Colonic mucosa (tissue), 4 donors: ENCODE data around the gene RAB11FIP2. TPM values are rescaled to one million over a fixed set of nuclear protein-coding genes. Genes with fewer than 3 reads are reported as not detected.

Experiments used
- DNase-seq: peaks from one replicate; pipeline ENCODE4 v3.0.0-alpha.2; 2020
- H3K27ac ChIP-seq: fragments of 200-600 bp; one replicate; pipeline ENCODE4 v1.8.0; 2021
- H3K27me3 ChIP-seq: fragments of 200-600 bp; one replicate; pipeline ENCODE4 v1.8.0; 2021
- H3K36me3 ChIP-seq: fragments of 200-600 bp; one replicate; pipeline ENCODE4 v1.8.0; 2021
- H3K4me1 ChIP-seq: fragments of 200-600 bp; one replicate; pipeline ENCODE4 v1.8.0; 2021; ENCODE audit warnings: mild to moderate bottlenecking
- H3K4me3 ChIP-seq: fragments of 200-600 bp; one replicate; pipeline ENCODE4 v1.8.0; 2021
- H3K9ac ChIP-seq, 2 donors: one replicate each; pipeline ENCODE4 v1.7.0; 2013; ENCODE audit warnings: control low read depth in 2 of 2, low read depth in 2 of 2, low read length in 2 of 2
- H3K9me3 ChIP-seq: fragments of 200-600 bp; one replicate; pipeline ENCODE4 v1.8.0; 2021
- intact Hi-C: fragments of 100-400 bp; cut with DNase I; formaldehyde crosslinking; loops from one replicate; pipeline ENCODE4 v1.14.1; 2022
- total RNA-seq, 2 donors: library from RNA; stranded (reverse); fragmentation: NEBNext Ultra II Directional in 1 of 2; extraction: Animal tissue kit (Norgen Biotek cat#: 25700) in 1 of 2; gene quantifications; one replicate each; pipeline ENCODE4 v1.2.1, GENCODE V29; 2021
- TF ChIP-seq, protein P1 (sequence below): fragments of 200-600 bp; IDR thresholded peaks from one replicate; pipeline ENCODE4 v1.8.0; 2022; ENCODE audit warnings: antibody characterized with exemption, mild to moderate bottlenecking
- donor health status: healthy.
- donor health status: DM: no; HTN: no; CAD: no.
- donor health status: DM: no; HTN: no; CAD: no.

RAB11FIP2 gene, protein sequence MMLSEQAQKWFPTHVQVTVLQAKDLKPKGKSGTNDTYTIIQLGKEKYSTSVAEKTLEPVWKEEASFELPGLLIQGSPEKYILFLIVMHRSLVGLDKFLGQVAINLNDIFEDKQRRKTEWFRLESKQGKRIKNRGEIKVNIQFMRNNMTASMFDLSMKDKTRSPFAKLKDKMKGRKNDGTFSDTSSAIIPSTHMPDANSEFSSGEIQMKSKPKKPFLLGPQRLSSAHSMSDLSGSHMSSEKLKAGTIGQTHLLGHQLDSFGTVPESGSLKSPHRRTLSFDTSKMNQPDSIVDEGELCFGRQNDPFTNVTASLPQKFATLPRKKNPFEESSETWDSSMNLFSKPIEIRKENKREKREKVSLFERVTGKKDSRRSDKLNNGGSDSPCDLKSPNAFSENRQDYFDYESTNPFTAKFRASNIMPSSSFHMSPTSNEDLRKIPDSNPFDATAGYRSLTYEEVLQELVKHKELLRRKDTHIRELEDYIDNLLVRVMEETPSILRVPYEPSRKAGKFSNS
- 1 to 10 TPM; 4.7 to 7.5 TPM for total RNA-seq

DNA sequence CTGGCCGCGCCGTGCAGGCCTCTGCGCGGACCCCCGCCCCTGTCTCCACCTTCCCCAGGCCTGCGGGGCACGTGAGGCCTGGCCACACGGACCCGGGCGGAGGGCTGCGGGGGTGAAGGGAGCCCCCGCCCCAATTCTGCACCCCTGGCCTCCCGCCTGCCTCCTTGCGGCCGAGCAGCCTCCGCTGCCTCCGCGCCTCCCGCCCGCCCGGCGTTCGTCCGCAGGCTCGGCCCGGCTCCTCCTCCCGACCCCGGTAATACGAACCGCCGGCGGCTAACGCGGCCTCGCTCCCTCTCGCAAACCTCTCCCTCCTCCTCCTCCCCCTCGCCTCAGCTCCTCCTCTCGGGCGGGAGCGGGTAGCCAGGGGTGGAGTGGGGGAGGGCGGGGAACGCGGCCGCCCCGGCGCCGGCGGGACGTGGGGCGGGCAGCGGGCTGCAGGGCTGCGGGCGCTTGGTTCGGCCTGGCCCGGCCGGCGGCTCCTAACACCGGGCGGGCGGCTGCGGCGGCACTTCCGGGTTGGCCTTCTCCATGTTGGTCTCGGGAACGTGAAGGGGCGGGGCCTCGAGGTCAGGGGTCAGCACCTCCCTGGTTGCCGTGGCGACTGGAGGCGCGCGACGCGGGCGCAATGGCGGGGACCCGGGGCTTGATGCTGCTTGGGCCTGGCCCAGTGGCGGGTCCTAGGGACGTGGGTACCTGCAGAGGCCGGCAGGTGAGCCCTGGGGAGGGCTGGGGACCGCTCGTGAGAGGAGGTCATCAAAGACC, at the start of gene RAB11FIP2:
Gene RAB11FIP2, minus strand, starts transcription at position 547 of the 762 bp plus-strand sequence. CDS start 778 bp downstream, outside the sequence.
- peak within 1 kb of the TSS; percentile 79 for H3K27ac ChIP-seq
- intact Hi-C loops: no loop called here
- peak; percentile 97 for DNase-seq
- H3K9ac ChIP-seq: peak within 1 kb of the TSS; percentile 68 to 85
- no peaks in the 10 kb centered on the region for H3K36me3 ChIP-seq
- H3K4me1 ChIP-seq: peaks cover 4% of the 10 kb centered on the region
- H3K4me3 ChIP-seq: peak within 1 kb of the TSS; percentile 88
- TF ChIP-seq, protein P1, sequence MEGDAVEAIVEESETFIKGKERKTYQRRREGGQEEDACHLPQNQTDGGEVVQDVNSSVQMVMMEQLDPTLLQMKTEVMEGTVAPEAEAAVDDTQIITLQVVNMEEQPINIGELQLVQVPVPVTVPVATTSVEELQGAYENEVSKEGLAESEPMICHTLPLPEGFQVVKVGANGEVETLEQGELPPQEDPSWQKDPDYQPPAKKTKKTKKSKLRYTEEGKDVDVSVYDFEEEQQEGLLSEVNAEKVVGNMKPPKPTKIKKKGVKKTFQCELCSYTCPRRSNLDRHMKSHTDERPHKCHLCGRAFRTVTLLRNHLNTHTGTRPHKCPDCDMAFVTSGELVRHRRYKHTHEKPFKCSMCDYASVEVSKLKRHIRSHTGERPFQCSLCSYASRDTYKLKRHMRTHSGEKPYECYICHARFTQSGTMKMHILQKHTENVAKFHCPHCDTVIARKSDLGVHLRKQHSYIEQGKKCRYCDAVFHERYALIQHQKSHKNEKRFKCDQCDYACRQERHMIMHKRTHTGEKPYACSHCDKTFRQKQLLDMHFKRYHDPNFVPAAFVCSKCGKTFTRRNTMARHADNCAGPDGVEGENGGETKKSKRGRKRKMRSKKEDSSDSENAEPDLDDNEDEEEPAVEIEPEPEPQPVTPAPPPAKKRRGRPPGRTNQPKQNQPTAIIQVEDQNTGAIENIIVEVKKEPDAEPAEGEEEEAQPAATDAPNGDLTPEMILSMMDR: no peak
- no peaks in the 10 kb centered on the region for H3K27me3 ChIP-seq
- H3K9me3 ChIP-seq: no peaks in the 10 kb centered on the region

DNA sequence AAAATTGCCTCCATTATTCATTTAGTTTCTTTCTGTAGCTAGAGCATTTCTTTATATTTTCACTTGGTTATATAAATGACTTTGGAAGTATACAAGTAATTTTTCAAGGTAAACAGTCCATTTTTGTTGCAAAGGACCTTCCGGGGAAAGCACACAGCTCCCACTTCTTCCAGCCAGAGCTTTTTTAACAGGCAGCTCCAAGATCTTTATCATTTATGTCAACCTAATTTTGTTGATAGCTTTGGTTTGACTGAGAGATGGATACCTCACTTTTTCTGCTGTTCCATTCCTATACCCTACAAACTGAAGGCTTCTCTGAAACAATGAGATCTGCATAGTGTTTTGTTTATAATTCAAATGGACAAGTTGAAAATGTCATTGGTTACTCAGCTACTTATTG, 49.3 kb upstream of the RAB11FIP2 start:
- Histone ChIP-seq H3K27ac (no peak overlapping the region), H3K27me3 (no peaks in the 10 kb centered on the region), H3K36me3 (no peaks in the 10 kb centered on the region), H3K9me3 (no peaks in the 10 kb centered on the region), H3K9ac (no peak overlapping the region), H3K4me1 (no peaks in the 10 kb centered on the region), H3K4me3 (no peak overlapping the region)
- no peak for DNase-seq
- TF ChIP-seq, protein P1: no peak
- intact Hi-C loops: no loop called here

DNA sequence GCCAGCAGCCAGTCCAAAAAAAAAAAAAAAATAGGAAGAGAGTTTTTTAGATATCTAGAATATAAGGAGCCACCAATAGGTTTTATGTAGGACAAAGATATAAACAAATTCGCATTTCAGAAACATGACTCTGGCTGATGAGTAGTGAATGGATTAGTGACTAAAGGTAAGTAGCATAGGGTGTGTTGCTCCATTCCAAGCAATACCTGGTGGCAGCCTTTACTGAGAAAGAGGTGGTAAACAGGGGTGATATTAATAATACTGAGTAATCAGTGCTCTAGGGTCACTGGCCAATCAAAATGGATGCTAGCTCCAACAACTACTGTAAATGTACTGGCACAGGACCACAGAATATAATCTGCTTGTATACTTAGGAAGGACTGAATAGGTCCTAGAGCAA, 45.5 kb upstream of the RAB11FIP2 start:
- H3K4me1 ChIP-seq: no peaks in the 10 kb centered on the region
- no peaks in the 10 kb centered on the region for H3K9me3 ChIP-seq
- H3K4me3 ChIP-seq: no peak overlapping the region
- DNase-seq: no peak
- intact Hi-C loops: no loop called here
- H3K36me3 ChIP-seq: no peaks in the 10 kb centered on the region
- TF ChIP-seq, protein P1: no peak
- no peak overlapping the region for H3K27ac ChIP-seq
- no peak overlapping the region for H3K9ac ChIP-seq
- H3K27me3 ChIP-seq: no peaks in the 10 kb centered on the region

DNA sequence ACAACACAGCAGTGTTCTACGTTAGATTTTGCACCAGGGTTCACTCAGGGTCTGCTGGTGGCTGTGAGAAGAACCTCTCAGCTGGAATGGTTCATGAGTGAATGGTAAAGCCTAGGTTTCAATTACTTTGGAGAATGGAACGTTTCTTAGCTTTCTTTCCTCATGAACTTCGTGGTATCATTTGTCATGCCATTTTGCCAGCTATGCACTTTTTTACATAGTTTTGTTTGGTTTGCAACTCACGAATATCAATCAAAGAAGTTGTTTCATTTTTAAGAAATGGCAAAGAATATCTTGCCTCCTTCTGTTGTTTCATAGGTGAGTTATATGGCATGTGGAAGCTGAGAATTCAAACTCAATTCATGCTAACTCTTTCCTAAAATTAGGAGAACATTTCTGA, 34.1 kb upstream of the RAB11FIP2 start:
- H3K36me3 ChIP-seq: no peaks in the 10 kb centered on the region
- H3K9me3 ChIP-seq: no peaks in the 10 kb centered on the region
- no peak overlapping the region for H3K27ac ChIP-seq
- no peak overlapping the region for H3K4me3 ChIP-seq
- no peaks in the 10 kb centered on the region for H3K4me1 ChIP-seq
- no peaks in the 10 kb centered on the region for H3K27me3 ChIP-seq
- DNase-seq: no peak
- H3K9ac ChIP-seq: no peak overlapping the region
- intact Hi-C loops: no loop called here
- TF ChIP-seq, protein P1: no peak

DNA sequence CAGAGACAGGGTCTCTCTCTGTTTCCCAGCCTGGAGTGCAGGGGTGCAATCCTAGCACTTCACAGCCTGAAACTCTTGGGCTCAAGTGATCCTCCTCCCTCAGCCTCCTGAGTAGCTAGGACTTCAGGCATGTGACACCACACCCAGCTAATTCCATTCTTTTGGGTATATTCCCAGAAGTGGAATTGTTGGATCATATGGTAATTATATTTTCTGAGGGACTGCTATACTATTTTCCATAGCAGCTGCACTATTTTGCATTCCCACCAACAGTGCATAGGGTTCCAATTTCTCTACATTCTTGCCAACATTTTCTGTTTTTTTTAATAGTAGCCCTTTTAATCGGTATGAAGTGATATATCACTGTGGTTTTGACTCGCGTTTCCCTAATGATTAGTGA, 30.0 kb upstream of the RAB11FIP2 start:
- no peak for DNase-seq
- H3K4me1 ChIP-seq: no peaks in the 10 kb centered on the region
- TF ChIP-seq, protein P1: no peak
- no peaks in the 10 kb centered on the region for H3K36me3 ChIP-seq
- no peaks in the 10 kb centered on the region for H3K9me3 ChIP-seq
- no peaks in the 10 kb centered on the region for H3K27me3 ChIP-seq
- no peak overlapping the region for H3K27ac ChIP-seq
- intact Hi-C loops: no loop called here
- no peak overlapping the region for H3K9ac ChIP-seq
- no peak overlapping the region for H3K4me3 ChIP-seq
